GM15510 (cell line): ENCODE measurements around the gene BCAS3.

Experiments used
- POLR2A ChIP-seq: IDR thresholded peaks from 3 replicates; pipeline ENCODE4 v1.6.1; 2011; ENCODE audit warnings: borderline replicate concordance; ENCODE audit not compliant: insufficient read length; ENCODE audit errors: extremely low read depth

Gene BCAS3

DNA sequence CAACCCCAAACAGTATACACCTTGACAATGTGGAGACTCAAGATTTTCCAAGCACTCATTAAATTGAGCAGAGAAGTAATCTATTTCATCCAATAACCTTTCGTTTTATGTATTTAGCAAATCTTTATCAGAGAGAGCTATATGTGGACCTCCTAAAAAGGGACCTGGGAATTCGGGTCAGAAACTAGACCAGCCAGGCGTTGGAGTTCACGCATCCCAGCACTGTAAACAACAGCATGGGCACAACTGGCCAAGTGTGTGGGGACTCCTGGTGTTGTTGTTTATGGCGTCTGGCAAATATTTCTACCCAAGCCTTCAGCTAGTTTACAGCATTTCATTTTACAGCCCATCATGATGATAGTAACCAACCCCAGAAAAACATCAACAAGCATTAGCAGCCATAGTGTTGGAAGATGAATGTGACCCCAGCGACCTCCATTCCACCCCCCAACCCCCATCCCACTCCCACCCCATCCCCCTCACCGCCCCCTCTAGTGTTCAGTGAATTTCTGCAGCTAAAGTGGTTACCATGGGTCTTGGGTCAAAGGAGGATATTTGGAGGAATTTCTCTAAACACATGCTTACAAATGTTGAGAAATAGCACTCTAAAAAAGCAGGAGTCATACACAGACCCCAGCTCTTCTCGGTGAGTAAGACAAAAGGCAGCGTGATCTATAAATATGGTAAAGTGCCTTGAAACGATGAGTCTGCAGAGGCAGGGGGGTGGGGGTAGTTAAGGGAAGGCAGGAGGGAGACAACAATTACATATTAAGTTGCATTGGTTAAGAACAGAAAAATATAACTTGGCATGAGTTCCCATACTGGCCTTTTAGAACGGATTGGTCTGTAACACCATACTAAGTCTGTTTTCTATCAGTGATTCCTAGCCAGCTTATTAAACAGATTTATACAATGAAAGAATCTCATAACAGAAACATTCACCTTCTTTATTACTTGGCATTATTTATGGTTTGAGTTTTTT, 630.5 kb downstream of the BCAS3 start:
- no peak for TF ChIP-seq POLR2A

DNA sequence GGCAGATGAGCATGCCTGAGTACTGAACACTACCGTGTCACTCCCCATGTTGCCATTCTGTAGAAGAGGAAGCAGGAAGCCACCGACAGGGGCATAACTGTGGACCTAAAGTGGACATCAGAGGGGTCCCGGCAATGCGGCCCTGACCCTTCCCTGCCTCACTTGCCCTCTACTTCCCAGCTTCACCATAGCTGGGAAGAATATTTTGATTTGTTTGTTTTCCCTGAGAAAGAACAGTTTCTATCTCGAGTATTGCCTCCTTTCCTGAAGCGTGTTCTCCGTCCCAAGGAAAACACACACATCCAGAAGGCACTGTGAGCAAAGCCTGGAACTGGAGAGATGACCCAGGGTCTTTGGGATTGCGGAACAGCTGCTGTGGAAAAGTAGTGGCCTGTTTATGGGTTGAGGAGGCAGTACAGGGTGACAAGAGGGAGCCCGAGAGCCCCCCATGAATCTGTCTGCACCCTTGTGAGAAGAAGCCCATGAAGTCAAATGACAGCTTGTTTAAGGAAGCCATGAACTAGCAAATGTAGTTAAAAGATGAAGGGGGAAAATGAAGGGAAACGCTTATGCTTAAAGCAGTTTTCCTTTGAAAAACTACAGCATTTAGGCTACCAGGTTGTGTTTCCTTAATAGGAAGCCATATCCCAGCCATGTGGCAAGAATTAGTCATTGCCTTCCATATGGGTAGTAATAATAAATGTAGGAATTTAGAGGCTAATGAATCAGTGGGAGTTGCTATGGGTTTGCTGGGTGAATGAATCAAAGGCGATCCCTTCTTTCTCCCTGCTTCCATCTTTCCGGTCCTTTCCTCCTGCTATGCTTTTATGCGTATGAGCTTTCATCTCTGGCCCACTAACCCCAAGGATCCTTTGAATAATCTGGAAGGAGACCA, 632.0 kb downstream of the BCAS3 start:
- no peak for TF ChIP-seq POLR2A

- TF ChIP-seq POLR2A = no peak
Measured at GRCh38 chr17:61310590-61310989, 632.9 kb downstream of the BCAS3 start.

GRCh38 chr17:61312406-61313295, 635.0 kb downstream of the BCAS3 start:
- TF ChIP-seq POLR2A = no peak

DNA sequence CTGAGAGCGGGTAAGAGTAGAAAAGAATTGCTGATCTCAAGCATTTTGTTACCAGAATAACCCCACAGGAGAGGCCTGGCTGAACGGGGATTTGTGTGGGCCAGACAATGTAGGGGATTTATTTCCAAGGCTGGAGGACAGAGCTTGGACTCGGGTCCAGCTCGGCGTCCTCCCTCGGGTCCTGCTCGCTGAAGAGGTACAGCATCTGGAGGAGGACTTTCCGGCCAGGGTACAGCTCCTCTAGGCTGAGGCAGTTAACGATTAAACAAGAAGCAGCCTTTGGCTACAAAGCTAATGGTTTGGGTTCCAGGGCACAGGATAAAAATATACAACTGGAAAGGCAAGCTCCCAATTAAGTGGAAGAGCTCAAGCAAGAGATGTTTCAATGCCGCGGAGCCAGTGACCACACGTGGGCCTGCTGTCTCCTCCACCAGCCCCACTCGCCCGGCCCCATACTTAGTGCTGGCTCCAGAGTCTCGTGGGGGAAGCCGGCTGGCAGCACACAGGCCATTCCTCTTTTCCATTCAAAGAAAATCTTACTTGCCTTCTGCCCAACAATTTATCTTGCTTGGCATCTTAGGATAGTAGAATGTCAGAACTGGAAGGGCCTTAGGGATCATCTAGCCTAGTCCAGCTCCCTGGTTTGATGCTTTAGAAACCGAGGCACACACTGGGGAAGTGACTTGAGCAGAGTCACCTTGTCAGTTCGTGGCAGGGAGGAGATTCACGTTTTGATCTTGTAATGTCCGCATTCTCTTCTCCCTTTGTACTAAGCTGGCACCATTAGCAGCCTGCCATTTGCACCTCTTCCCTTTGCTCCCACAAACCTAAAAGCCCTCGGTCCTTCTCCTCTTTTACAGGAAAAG, 636.0 kb downstream of the BCAS3 start:
- TF ChIP-seq POLR2A = no peak

- no peak for TF ChIP-seq POLR2A
Measured at GRCh38 chr17:61314368-61315078, 636.9 kb downstream of the BCAS3 start.

- no peak for TF ChIP-seq POLR2A
Measured at GRCh38 chr17:61316633-61317032, 639.0 kb downstream of the BCAS3 start.

- no peak for TF ChIP-seq POLR2A
Measured at GRCh38 chr17:61317779-61318178, 640.1 kb downstream of the BCAS3 start.

GRCh38 chr17:61318684-61319098, 641.0 kb downstream of the BCAS3 start:
- TF ChIP-seq POLR2A = no peak

- no peak for TF ChIP-seq POLR2A
Measured at GRCh38 chr17:61321344-61321743, 643.7 kb downstream of the BCAS3 start.

DNA sequence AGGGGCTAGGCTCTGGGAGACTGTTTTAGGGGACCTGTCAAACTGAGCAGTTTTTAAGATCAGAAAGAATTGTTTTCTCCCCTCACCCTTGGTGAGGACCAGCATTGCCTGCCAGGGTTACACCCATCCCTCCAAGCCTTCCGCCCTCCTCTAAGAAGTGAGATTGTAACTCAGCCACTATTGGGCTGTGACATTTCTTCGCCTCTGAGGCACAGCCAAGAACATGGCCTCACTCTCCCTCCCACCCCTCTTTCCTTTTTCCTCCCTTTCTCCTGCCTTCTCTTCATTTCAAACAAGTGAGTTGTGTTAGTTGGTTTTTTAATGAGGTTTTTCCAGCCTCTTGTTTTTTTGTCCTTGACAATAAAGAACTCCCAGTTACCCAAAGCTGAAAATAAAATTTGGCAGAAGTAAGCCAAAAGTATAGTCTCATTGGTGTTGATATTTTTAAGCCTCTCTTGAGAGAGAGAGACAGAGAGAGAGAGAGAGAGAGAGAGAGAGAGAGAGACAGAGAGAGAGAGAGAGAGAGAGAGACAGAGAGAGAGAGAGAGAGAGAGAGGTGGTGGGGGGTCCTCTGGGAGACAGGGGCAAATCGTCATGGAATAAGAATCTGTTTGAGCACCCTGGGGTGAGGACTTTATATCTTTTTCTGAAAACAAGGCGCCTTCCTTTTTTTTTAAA, 644.8 kb downstream of the BCAS3 start:
- no peak for TF ChIP-seq POLR2A

- TF ChIP-seq POLR2A = no peak
Measured at GRCh38 chr17:61323003-61323908, 645.6 kb downstream of the BCAS3 start.
